ENCODE data around the gene GAB2. TPM values are rescaled to one million over a fixed set of nuclear protein-coding genes. Genes with fewer than 3 reads are reported as not detected.

The GAB2 gene
- total and polyA plus RNA-seq, 10 of the 15 experiments (the other 5 are each of a cell fraction or from before 2014, with no cell fraction given) = 0.69 to 12.6 (median 3.8) TPM

DNA sequence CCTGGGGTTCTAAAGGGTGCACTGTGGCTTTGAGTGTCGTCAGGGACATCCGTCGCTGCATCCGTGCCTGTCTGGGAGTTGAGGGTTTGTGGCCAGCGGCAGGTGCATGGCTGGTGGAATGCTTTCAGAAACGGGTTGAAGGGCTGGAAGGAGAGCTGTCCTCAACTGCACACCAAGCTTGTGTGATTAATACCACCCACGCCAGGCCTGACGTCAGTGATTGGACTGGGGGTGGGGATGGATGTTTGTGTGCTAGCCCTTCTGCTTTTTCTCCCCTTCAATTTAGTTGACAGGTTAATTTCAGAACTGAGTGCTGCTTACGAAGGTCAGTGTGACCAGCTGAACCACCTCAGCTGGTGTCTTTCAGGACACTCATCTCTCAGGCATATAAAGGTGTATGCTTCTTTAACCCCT lies 3.2 kb upstream of the GAB2 start (continued):
- TF ChIP-seq, protein P1, sequence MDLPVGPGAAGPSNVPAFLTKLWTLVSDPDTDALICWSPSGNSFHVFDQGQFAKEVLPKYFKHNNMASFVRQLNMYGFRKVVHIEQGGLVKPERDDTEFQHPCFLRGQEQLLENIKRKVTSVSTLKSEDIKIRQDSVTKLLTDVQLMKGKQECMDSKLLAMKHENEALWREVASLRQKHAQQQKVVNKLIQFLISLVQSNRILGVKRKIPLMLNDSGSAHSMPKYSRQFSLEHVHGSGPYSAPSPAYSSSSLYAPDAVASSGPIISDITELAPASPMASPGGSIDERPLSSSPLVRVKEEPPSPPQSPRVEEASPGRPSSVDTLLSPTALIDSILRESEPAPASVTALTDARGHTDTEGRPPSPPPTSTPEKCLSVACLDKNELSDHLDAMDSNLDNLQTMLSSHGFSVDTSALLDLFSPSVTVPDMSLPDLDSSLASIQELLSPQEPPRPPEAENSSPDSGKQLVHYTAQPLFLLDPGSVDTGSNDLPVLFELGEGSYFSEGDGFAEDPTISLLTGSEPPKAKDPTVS (IDR thresholded peaks at IDR 0.05; ENCODE audit: low read depth, low read length) = no peak
- TF ChIP-seq, protein P2, sequence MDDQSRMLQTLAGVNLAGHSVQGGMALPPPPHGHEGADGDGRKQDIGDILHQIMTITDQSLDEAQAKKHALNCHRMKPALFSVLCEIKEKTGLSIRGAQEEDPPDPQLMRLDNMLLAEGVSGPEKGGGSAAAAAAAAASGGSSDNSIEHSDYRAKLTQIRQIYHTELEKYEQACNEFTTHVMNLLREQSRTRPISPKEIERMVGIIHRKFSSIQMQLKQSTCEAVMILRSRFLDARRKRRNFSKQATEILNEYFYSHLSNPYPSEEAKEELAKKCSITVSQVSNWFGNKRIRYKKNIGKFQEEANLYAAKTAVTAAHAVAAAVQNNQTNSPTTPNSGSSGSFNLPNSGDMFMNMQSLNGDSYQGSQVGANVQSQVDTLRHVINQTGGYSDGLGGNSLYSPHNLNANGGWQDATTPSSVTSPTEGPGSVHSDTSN (IDR thresholded peaks at IDR 0.05; ENCODE audit: insufficient replicate concordance, low read depth, low read length) = peak; percentile 16
- TF ChIP-seq WRNIP1 (IDR thresholded peaks at IDR 0.05; ENCODE audit: borderline replicate concordance, low read depth, low read length) (no peak), KDM1A (IDR thresholded peaks at IDR 0.05; ENCODE audit: borderline replicate concordance) (no peak), BMI1 (IDR thresholded peaks at IDR 0.05; ENCODE audit: borderline replicate concordance) (no peak), NR2C1 (IDR thresholded peaks at IDR 0.05) (no peak), JUNB (IDR thresholded peaks at IDR 0.05) (no peak), RAD21 (IDR thresholded peaks at IDR 0.05; ENCODE audit: insufficient read depth, low read depth, low read length) (no peak), NFYB (IDR thresholded peaks at IDR 0.05; ENCODE audit: insufficient read depth, low read depth, low read length) (no peak), YY1 (IDR thresholded peaks at IDR 0.05; ENCODE audit: low read depth, low read length) (0 out of 2 replicates have a peak, but pooled peaks have one; percentile 2), BACH1 (IDR thresholded peaks at IDR 0.05; ENCODE audit: borderline replicate concordance) (no peak), FOXM1 (IDR thresholded peaks at IDR 0.05; ENCODE audit: low read depth, low read length) (no peak), ZNF622 (IDR thresholded peaks at IDR 0.05) (no peak)
- TF ChIP-seq, protein P3, sequence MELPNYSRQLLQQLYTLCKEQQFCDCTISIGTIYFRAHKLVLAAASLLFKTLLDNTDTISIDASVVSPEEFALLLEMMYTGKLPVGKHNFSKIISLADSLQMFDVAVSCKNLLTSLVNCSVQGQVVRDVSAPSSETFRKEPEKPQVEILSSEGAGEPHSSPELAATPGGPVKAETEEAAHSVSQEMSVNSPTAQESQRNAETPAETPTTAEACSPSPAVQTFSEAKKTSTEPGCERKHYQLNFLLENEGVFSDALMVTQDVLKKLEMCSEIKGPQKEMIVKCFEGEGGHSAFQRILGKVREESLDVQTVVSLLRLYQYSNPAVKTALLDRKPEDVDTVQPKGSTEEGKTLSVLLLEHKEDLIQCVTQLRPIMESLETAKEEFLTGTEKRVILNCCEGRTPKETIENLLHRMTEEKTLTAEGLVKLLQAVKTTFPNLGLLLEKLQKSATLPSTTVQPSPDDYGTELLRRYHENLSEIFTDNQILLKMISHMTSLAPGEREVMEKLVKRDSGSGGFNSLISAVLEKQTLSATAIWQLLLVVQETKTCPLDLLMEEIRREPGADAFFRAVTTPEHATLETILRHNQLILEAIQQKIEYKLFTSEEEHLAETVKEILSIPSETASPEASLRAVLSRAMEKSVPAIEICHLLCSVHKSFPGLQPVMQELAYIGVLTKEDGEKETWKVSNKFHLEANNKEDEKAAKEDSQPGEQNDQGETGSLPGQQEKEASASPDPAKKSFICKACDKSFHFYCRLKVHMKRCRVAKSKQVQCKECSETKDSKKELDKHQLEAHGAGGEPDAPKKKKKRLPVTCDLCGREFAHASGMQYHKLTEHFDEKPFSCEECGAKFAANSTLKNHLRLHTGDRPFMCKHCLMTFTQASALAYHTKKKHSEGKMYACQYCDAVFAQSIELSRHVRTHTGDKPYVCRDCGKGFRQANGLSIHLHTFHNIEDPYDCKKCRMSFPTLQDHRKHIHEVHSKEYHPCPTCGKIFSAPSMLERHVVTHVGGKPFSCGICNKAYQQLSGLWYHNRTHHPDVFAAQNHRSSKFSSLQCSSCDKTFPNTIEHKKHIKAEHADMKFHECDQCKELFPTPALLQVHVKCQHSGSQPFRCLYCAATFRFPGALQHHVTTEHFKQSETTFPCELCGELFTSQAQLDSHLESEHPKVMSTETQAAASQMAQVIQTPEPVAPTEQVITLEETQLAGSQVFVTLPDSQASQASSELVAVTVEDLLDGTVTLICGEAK (IDR thresholded peaks at IDR 0.05; ENCODE audit: borderline replicate concordance) = no peak
- TF ChIP-seq, protein P4, sequence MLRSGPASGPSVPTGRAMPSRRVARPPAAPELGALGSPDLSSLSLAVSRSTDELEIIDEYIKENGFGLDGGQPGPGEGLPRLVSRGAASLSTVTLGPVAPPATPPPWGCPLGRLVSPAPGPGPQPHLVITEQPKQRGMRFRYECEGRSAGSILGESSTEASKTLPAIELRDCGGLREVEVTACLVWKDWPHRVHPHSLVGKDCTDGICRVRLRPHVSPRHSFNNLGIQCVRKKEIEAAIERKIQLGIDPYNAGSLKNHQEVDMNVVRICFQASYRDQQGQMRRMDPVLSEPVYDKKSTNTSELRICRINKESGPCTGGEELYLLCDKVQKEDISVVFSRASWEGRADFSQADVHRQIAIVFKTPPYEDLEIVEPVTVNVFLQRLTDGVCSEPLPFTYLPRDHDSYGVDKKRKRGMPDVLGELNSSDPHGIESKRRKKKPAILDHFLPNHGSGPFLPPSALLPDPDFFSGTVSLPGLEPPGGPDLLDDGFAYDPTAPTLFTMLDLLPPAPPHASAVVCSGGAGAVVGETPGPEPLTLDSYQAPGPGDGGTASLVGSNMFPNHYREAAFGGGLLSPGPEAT (IDR thresholded peaks at IDR 0.05; ENCODE audit: low read depth) = no peak
- TF ChIP-seq, protein P5, sequence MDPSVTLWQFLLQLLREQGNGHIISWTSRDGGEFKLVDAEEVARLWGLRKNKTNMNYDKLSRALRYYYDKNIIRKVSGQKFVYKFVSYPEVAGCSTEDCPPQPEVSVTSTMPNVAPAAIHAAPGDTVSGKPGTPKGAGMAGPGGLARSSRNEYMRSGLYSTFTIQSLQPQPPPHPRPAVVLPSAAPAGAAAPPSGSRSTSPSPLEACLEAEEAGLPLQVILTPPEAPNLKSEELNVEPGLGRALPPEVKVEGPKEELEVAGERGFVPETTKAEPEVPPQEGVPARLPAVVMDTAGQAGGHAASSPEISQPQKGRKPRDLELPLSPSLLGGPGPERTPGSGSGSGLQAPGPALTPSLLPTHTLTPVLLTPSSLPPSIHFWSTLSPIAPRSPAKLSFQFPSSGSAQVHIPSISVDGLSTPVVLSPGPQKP (IDR thresholded peaks at IDR 0.05; ENCODE audit: low read depth, low read length) = no peak
